ENCODE measurements around the gene PHACTR1. TPM values are rescaled to one million over a fixed set of nuclear protein-coding genes. Genes with fewer than 3 reads are reported as not detected.

Gene PHACTR1
- total RNA-seq, 6 experiments from 2014 or later: 0.20 to 3.5 (median 0.93) TPM

- H3K4me3 ChIP-seq: no peak overlapping the region
- TF ChIP-seq POLR2A (IDR thresholded peaks at IDR 0.05) (no peak), CTCF (IDR thresholded peaks at IDR 0.05) (no peak)
- H3K27ac ChIP-seq: no peak overlapping the region
- H3K9me3 ChIP-seq: no peaks in the 10 kb centered on the region
- DNase-seq (no peak), ATAC-seq (no peak)
- 92% methylated on average over 3 of the region's 4 CpGs for WGBS (ENCODE audit: insufficient coverage, low coverage, low lambda C conversion rate, missing lambda C conversion rate)
- peaks cover 0 to 6% (median 0%) of the 10 kb centered on the region in 4 donors for H3K4me1 ChIP-seq
- peaks cover 0 to 38% (median 0%) of the 10 kb centered on the region in 4 donors for H3K36me3 ChIP-seq
- intact Hi-C loops (cut with DNase I): no loop called here
- no peaks in the 10 kb centered on the region for H3K27me3 ChIP-seq
Observed at GRCh38 chr6:13305288-13305687, 588.7 kb downstream of the PHACTR1 start.

- Histone ChIP-seq H3K4me3 (no peak overlapping the region), H3K4me1 (peaks cover 0 to 6% (median 0%) of the 10 kb centered on the region in 4 donors), H3K27ac (no peak overlapping the region), H3K27me3 (no peaks in the 10 kb centered on the region), H3K36me3 (peaks cover 0 to 37% (median 0%) of the 10 kb centered on the region in 4 donors), H3K9me3 (no peaks in the 10 kb centered on the region)
- intact Hi-C loops (cut with DNase I): no loop called here
- DNase-seq (no peak), ATAC-seq (no peak)
- TF ChIP-seq CTCF (IDR thresholded peaks at IDR 0.05) (no peak), POLR2A (IDR thresholded peaks at IDR 0.05) (no peak)
- WGBS (ENCODE audit: insufficient coverage, low coverage, low lambda C conversion rate, missing lambda C conversion rate): 91% methylated on average over 1 of the region's 1 CpG
Observed at GRCh38 chr6:13305791-13306190, 589.2 kb downstream of the PHACTR1 start.

- peak; percentile 39 to 65 (median 50) for ATAC-seq
- H3K27ac ChIP-seq: peak overlapping the region in 1 of 3 donors; percentile 35
- WGBS (ENCODE audit: insufficient coverage, low coverage, low lambda C conversion rate, missing lambda C conversion rate): 54% methylated on average over 5 of the region's 7 CpGs
Observed at GRCh38 chr6:13307508-13307995, 591.0 kb downstream of the PHACTR1 start.

GRCh38 chr6:13308332-13308731 lies 591.8 kb downstream of the PHACTR1 start:
- no peaks in the 10 kb centered on the region for H3K27me3 ChIP-seq
- TF ChIP-seq POLR2A (IDR thresholded peaks at IDR 0.05) (no peak), CTCF (IDR thresholded peaks at IDR 0.05) (no peak)
- no peaks in the 10 kb centered on the region for H3K9me3 ChIP-seq
- no peak for ATAC-seq
- H3K36me3 ChIP-seq: peaks cover 0 to 41% (median 0%) of the 10 kb centered on the region in 4 donors
- DNase-seq: no peak
- no CpG with 5 or more reads among the region's 1 CpG for WGBS (ENCODE audit: insufficient coverage, low coverage, low lambda C conversion rate, missing lambda C conversion rate)
- H3K27ac ChIP-seq: peak overlapping the region in 1 of 3 donors; percentile 35
- no peak overlapping the region for H3K4me3 ChIP-seq
- H3K4me1 ChIP-seq: peaks cover 0 to 6% (median 0%) of the 10 kb centered on the region in 4 donors
- intact Hi-C loops (cut with DNase I): no loop called here

More at GRCh38 chr6:13307508-13307995, 591.0 kb downstream of the PHACTR1 start:
- Histone ChIP-seq H3K4me3 (no peak overlapping the region), H3K27me3 (no peaks in the 10 kb centered on the region), H3K4me1 (peaks cover 0 to 6% (median 0%) of the 10 kb centered on the region in 4 donors), H3K36me3 (peaks cover 0 to 37% (median 0%) of the 10 kb centered on the region in 4 donors), H3K9me3 (no peaks in the 10 kb centered on the region)
- intact Hi-C loops (cut with DNase I): no loop called here
- TF ChIP-seq POLR2A (IDR thresholded peaks at IDR 0.05): no peak
- no peak for TF ChIP-seq CTCF (IDR thresholded peaks at IDR 0.05)
- peak in 1 of 3 donors; percentile 46 for DNase-seq
